Prostate gland (tissue), 2 donors: ENCODE measurements around the gene CEP55. TPM values are rescaled to one million over a fixed set of nuclear protein-coding genes. Genes with fewer than 3 reads are reported as not detected.

Experiments
- DNase-seq: peaks from one replicate; pipeline ENCODE4 v3.0.0-alpha.2; 2019; ENCODE audit warnings: low spot score
- H3K27ac ChIP-seq, 2 donors: fragments of 200-600 bp; sonication (generic); 2 replicates each; pipeline ENCODE4 v1.5.1; 2017 to 2019
- H3K27me3 ChIP-seq: fragments of 200-600 bp; sonication (generic); replicated peaks from 2 replicates; pipeline ENCODE4 v1.5.1; 2019; ENCODE audit not compliant: insufficient read depth
- H3K36me3 ChIP-seq, 2 donors: fragments of 200-600 bp; sonication (generic); 1 replicate in 1 of 2; 2 replicates in 1 of 2; pipeline versions ENCODE4 v1.5.1 to v1.8.1; 2017 to 2019
- H3K4me1 ChIP-seq: fragments of 200-600 bp; sonication (generic); replicated peaks from 2 replicates; pipeline ENCODE4 v1.5.1; 2019
- H3K4me3 ChIP-seq, 2 donors: fragments of 200-600 bp; sonication (generic); 2 replicates each; pipeline ENCODE4 v1.5.1; 2017 to 2019
- H3K9me3 ChIP-seq: fragments of 200-600 bp; sonication (generic); 2 replicates; pipeline ENCODE4 v1.5.1; 2017
- CTCF ChIP-seq, 4 experiments: fragments of 200-600 bp in 2 of 4; fragments of 450-650 bp in 2 of 4; sonication (generic) in 2 of 4; IDR thresholded peaks; 1 replicate in 3 of 4; 2 replicates in 1 of 4; pipeline ENCODE4 v1.5.1; 2016 to 2019; ENCODE audit warnings: antibody characterized with exemption in 4 of 4, mild to moderate bottlenecking in 2 of 4, moderate library complexity in 2 of 4
- POLR2A ChIP-seq: fragments of 450-650 bp; IDR thresholded peaks from one replicate; pipeline ENCODE4 v1.6.1; 2016; ENCODE audit warnings: antibody characterized with exemption, mild to moderate bottlenecking
- POLR2AphosphoS5 ChIP-seq: sonication (generic); formaldehyde crosslinking; IDR thresholded peaks from one replicate; pipeline ENCODE4 v1.6.1; 2017; ENCODE audit warnings: antibody characterized with exemption
- WGBS: methylation state at CpG from one replicate; pipeline ENCODE4 v1.1.5; 2018; 5-methylcytosine and 5-hydroxymethylcytosine counted together
- intact Hi-C: fragments of 100-400 bp; cut with DNase I; formaldehyde crosslinking; loops from one replicate; pipeline ENCODE4 v1.14.2; 2022
- total RNA-seq, 2 donors: library from RNA; depleted of rRNA; stranded (reverse); fragments of >200 nt; gene quantifications; one replicate each; pipeline ENCODE4 v1.1.0, GENCODE V29; 2016

Gene CEP55
- total RNA-seq, 2 donors from 2014 or later: 0.14 to 4.7 TPM

DNA sequence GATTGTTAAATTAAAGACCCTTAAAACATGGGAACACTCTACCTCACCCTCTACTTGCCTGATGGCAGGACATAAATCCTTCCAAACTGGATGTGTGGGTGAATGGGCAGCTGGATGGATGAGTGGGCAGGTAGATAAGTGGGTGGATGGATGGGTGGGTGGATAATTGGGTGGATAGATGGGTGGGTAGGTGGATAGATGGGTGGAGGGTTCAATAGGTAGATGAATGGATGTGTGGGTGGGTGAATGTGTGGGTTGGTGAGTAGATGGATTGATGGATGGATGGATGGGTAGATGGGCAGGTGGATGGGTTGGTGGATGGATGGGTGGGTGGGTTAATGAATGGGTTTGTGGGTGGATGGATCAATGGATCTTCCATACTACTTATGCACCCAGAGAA is 51.1 kb downstream of the CEP55 start:
- Histone ChIP-seq H3K9me3 (no peaks in the 10 kb centered on the region), H3K27me3 (peaks cover 2% of the 10 kb centered on the region), H3K36me3 (no peaks in the 10 kb centered on the region), H3K4me3 (no peak overlapping the region), H3K27ac (no peak overlapping the region), H3K4me1 (no peaks in the 10 kb centered on the region)
- TF ChIP-seq POLR2AphosphoS5 (no peak), CTCF (IDR thresholded peaks at IDR 0.05) (no peak), POLR2A (no peak)
- intact Hi-C loops: no loop called here
- no peak for DNase-seq

GRCh38 chr10:93548376-93549071 is 52.1 kb downstream of the CEP55 start:
- H3K36me3 ChIP-seq: no peaks in the 10 kb centered on the region
- no peaks in the 10 kb centered on the region for H3K4me1 ChIP-seq
- H3K27me3 ChIP-seq: peaks cover 2% of the 10 kb centered on the region
- H3K4me3 ChIP-seq: no peak overlapping the region
- intact Hi-C loops: no loop called here
- no peak for DNase-seq
- 65% methylated on average over 5 of the region's 5 CpGs for WGBS
- TF ChIP-seq POLR2A: no peak
- no peak for TF ChIP-seq POLR2AphosphoS5
- TF ChIP-seq CTCF (IDR thresholded peaks at IDR 0.05): no peak
- no peaks in the 10 kb centered on the region for H3K9me3 ChIP-seq
- H3K27ac ChIP-seq: no peak overlapping the region

GRCh38 chr10:93550606-93551005 is 54.2 kb downstream of the CEP55 start:
- no peak for DNase-seq
- TF ChIP-seq POLR2AphosphoS5: no peak
- TF ChIP-seq CTCF (IDR thresholded peaks at IDR 0.05): no peak
- no peak for TF ChIP-seq POLR2A
- Histone ChIP-seq H3K4me3 (no peak overlapping the region), H3K36me3 (no peaks in the 10 kb centered on the region), H3K9me3 (no peaks in the 10 kb centered on the region), H3K27ac (no peak overlapping the region), H3K27me3 (peaks cover 2% of the 10 kb centered on the region), H3K4me1 (no peaks in the 10 kb centered on the region)
- intact Hi-C loops: loop anchor here (10.0 kb wide), 1 partner anchor 124 kb away; no protein-coding TSS in a partner anchor
- WGBS: 87% methylated on average over 4 of the region's 4 CpGs

- intact Hi-C loops: loop anchor here (10.0 kb wide), 1 partner anchor 122 kb away; no protein-coding TSS in a partner anchor
- TF ChIP-seq CTCF (IDR thresholded peaks at IDR 0.05) (no peak), POLR2AphosphoS5 (no peak), POLR2A (no peak)
- 91% methylated on average over 3 of the region's 3 CpGs for WGBS
These were observed 56.4 kb downstream of the CEP55 start for GRCh38 chr10:93552780-93553179.

More at GRCh38 chr10:93552780-93553179, 56.4 kb downstream of the CEP55 start:
- Histone ChIP-seq H3K27me3 (no peaks in the 10 kb centered on the region), H3K36me3 (no peaks in the 10 kb centered on the region), H3K27ac (no peak overlapping the region), H3K9me3 (no peaks in the 10 kb centered on the region), H3K4me1 (no peaks in the 10 kb centered on the region), H3K4me3 (no peak overlapping the region)
- DNase-seq: no peak
